ENCODE data around the gene TWNK.

Gene TWNK

DNA sequence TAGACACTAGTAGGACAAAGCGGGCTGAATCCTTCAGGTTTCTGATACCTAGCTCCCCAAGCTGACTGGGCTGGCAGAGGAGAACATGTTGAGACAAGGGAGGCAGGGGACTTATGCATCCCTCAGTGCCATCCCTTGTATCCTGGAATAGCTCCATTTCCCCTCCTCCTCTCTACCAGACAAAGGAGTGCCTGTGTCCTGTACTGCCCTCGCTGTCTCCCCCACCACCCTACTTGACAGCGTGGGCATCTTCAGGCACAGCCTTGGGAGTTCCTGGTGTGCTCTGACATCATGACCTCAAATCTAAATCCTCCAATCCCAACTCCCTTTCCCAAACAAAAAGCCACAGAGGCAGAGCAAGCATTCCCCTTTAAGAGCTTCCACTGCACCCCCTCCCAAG is 52.7 kb downstream of the TWNK start:
- TF ChIP-seq, protein P1, sequence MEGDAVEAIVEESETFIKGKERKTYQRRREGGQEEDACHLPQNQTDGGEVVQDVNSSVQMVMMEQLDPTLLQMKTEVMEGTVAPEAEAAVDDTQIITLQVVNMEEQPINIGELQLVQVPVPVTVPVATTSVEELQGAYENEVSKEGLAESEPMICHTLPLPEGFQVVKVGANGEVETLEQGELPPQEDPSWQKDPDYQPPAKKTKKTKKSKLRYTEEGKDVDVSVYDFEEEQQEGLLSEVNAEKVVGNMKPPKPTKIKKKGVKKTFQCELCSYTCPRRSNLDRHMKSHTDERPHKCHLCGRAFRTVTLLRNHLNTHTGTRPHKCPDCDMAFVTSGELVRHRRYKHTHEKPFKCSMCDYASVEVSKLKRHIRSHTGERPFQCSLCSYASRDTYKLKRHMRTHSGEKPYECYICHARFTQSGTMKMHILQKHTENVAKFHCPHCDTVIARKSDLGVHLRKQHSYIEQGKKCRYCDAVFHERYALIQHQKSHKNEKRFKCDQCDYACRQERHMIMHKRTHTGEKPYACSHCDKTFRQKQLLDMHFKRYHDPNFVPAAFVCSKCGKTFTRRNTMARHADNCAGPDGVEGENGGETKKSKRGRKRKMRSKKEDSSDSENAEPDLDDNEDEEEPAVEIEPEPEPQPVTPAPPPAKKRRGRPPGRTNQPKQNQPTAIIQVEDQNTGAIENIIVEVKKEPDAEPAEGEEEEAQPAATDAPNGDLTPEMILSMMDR (IDR thresholded peaks at IDR 0.05; ENCODE audit: low read depth, low read length, poor library complexity, severe bottlenecking), result no peak
- no peak for TF ChIP-seq EZH2phosphoT487 (IDR thresholded peaks at IDR 0.05; ENCODE audit: borderline replicate concordance, low read length)
- H3K4me3 ChIP-seq (ENCODE audit: low read length), result no peak overlapping the region
- H3K27me3 ChIP-seq (ENCODE audit: control insufficient read depth, low read length), result peaks cover 18% of the 10 kb centered on the region; the same call in 1 of the 2 replicates
- no peak overlapping the region for H3K4me2 ChIP-seq (ENCODE audit: low read length)
- H4K20me1 ChIP-seq (ENCODE audit: control insufficient read depth, insufficient read depth, low read depth, low read length), result no peaks in the 10 kb centered on the region
- no peak overlapping the region for H3K27ac ChIP-seq (ENCODE audit: low read depth, low read length)
- H3K9me3 ChIP-seq (ENCODE audit: control insufficient read depth, insufficient read depth, low read length), result no peaks in the 10 kb centered on the region
- peaks cover 15% of the 10 kb centered on the region for H3K4me1 ChIP-seq (ENCODE audit: control insufficient read depth, low read length)
- peaks cover 4% of the 10 kb centered on the region for H3F3A ChIP-seq (ENCODE audit: control insufficient read depth, insufficient read depth)
- no peaks in the 10 kb centered on the region for H3K9me2 ChIP-seq (replicated peaks; ENCODE audit: control insufficient read depth, low read length)
- H3K79me2 ChIP-seq (ENCODE audit: control insufficient read depth, low read length), result no peaks in the 10 kb centered on the region
- no peaks in the 10 kb centered on the region for H3K36me3 ChIP-seq (ENCODE audit: control insufficient read depth, low read length)

GRCh38 chr10:101040851-101041250 is 53.5 kb downstream of the TWNK start:
- Histone ChIP-seq H3K4me2 (ENCODE audit: low read length) (no peak overlapping the region), H4K20me1 (ENCODE audit: control insufficient read depth, insufficient read depth, low read depth, low read length) (no peaks in the 10 kb centered on the region), H3K9me3 (ENCODE audit: control insufficient read depth, insufficient read depth, low read length) (no peaks in the 10 kb centered on the region), H3K4me1 (ENCODE audit: control insufficient read depth, low read length) (peaks cover 15% of the 10 kb centered on the region), H3K9me2 (replicated peaks; ENCODE audit: control insufficient read depth, low read length) (no peaks in the 10 kb centered on the region), H3K79me2 (ENCODE audit: control insufficient read depth, low read length) (no peaks in the 10 kb centered on the region), H3K27ac (ENCODE audit: low read depth, low read length) (no peak overlapping the region), H3K36me3 (ENCODE audit: control insufficient read depth, low read length) (no peaks in the 10 kb centered on the region), H3F3A (ENCODE audit: control insufficient read depth, insufficient read depth) (peaks cover 4% of the 10 kb centered on the region), H3K4me3 (ENCODE audit: low read length) (no peak overlapping the region), H3K27me3 (ENCODE audit: control insufficient read depth, low read length) (peaks cover 15% of the 10 kb centered on the region; the same call in 1 of the 2 replicates)
- TF ChIP-seq, protein P1 (IDR thresholded peaks at IDR 0.05; ENCODE audit: low read depth, low read length, poor library complexity, severe bottlenecking), result no peak
- TF ChIP-seq EZH2phosphoT487 (IDR thresholded peaks at IDR 0.05; ENCODE audit: borderline replicate concordance, low read length), result no peak

- Histone ChIP-seq H3F3A (ENCODE audit: control insufficient read depth, insufficient read depth) (peaks cover 4% of the 10 kb centered on the region), H3K4me1 (ENCODE audit: control insufficient read depth, low read length) (peaks cover 15% of the 10 kb centered on the region), H3K27me3 (ENCODE audit: control insufficient read depth, low read length) (peaks cover 15% of the 10 kb centered on the region; the same call in 1 of the 2 replicates), H3K36me3 (ENCODE audit: control insufficient read depth, low read length) (no peaks in the 10 kb centered on the region), H3K9me3 (ENCODE audit: control insufficient read depth, insufficient read depth, low read length) (no peaks in the 10 kb centered on the region), H3K9me2 (replicated peaks; ENCODE audit: control insufficient read depth, low read length) (no peaks in the 10 kb centered on the region), H4K20me1 (ENCODE audit: control insufficient read depth, insufficient read depth, low read depth, low read length) (no peaks in the 10 kb centered on the region), H3K4me3 (ENCODE audit: low read length) (no peak overlapping the region), H3K4me2 (ENCODE audit: low read length) (no peak overlapping the region), H3K79me2 (ENCODE audit: control insufficient read depth, low read length) (no peaks in the 10 kb centered on the region), H3K27ac (ENCODE audit: low read depth, low read length) (no peak overlapping the region)
- no peak for TF ChIP-seq EZH2phosphoT487 (IDR thresholded peaks at IDR 0.05; ENCODE audit: borderline replicate concordance, low read length)
- TF ChIP-seq, protein P1 (IDR thresholded peaks at IDR 0.05; ENCODE audit: low read depth, low read length, poor library complexity, severe bottlenecking), result peak; percentile 84
Observed at GRCh38 chr10:101041252-101041761, 54.0 kb downstream of the TWNK start.

Data from DOHH2 (cell line).